Measurements from ENCODE around the gene PDLIM7. TPM values are rescaled to one million over a fixed set of nuclear protein-coding genes. Genes with fewer than 3 reads are reported as not detected.

PDLIM7 gene
- total and polyA plus RNA-seq, 2 experiments from 2014 or later, result 94.7 to 128 TPM

DNA sequence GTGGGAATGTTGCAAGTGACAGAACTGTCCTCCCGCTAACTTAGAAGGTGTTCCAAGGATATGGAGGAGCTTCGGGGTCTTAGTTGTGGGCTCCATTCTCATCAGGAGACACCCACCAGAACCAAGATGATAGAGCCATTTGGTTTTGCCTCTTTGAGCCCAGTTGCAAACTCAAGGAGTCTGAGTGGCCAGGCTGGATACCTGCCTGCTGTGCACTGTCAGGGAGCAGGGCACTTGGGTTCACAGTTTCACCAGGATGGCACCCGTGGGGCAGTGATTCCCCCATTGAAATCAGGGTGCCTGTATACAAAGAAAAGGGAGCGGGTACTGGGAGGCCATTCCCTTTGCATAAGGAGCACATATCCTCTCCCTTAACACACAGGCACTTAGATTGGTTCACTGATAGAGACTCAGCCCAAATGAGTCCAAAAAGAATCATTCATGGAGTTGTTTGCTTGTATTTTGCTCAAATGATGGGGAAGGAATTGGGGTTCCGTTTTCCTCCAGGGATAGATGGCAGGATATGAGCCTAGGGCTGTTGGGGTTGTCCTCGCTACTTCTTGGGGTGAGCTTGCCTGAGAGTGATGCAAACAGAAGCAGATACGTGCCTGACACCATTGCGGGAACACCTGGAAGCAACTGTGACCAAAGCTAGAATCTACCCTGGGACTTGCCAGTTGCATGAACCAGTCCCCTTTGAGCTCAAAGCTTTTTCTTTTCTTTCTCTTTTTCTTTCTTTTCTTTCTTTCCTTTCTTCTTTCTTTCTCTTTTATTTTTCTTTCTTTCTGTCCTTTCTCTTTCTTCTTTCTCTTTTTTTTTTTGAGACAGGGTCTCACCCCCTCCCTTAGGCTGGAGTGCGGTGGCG is 52.1 kb downstream of the PDLIM7 start (continued):
- TF ChIP-seq CTCF (conservative IDR thresholded peaks at IDR 0.05; ENCODE audit: low read depth in 2 of 2), result no peak
- TF ChIP-seq, protein P1, sequence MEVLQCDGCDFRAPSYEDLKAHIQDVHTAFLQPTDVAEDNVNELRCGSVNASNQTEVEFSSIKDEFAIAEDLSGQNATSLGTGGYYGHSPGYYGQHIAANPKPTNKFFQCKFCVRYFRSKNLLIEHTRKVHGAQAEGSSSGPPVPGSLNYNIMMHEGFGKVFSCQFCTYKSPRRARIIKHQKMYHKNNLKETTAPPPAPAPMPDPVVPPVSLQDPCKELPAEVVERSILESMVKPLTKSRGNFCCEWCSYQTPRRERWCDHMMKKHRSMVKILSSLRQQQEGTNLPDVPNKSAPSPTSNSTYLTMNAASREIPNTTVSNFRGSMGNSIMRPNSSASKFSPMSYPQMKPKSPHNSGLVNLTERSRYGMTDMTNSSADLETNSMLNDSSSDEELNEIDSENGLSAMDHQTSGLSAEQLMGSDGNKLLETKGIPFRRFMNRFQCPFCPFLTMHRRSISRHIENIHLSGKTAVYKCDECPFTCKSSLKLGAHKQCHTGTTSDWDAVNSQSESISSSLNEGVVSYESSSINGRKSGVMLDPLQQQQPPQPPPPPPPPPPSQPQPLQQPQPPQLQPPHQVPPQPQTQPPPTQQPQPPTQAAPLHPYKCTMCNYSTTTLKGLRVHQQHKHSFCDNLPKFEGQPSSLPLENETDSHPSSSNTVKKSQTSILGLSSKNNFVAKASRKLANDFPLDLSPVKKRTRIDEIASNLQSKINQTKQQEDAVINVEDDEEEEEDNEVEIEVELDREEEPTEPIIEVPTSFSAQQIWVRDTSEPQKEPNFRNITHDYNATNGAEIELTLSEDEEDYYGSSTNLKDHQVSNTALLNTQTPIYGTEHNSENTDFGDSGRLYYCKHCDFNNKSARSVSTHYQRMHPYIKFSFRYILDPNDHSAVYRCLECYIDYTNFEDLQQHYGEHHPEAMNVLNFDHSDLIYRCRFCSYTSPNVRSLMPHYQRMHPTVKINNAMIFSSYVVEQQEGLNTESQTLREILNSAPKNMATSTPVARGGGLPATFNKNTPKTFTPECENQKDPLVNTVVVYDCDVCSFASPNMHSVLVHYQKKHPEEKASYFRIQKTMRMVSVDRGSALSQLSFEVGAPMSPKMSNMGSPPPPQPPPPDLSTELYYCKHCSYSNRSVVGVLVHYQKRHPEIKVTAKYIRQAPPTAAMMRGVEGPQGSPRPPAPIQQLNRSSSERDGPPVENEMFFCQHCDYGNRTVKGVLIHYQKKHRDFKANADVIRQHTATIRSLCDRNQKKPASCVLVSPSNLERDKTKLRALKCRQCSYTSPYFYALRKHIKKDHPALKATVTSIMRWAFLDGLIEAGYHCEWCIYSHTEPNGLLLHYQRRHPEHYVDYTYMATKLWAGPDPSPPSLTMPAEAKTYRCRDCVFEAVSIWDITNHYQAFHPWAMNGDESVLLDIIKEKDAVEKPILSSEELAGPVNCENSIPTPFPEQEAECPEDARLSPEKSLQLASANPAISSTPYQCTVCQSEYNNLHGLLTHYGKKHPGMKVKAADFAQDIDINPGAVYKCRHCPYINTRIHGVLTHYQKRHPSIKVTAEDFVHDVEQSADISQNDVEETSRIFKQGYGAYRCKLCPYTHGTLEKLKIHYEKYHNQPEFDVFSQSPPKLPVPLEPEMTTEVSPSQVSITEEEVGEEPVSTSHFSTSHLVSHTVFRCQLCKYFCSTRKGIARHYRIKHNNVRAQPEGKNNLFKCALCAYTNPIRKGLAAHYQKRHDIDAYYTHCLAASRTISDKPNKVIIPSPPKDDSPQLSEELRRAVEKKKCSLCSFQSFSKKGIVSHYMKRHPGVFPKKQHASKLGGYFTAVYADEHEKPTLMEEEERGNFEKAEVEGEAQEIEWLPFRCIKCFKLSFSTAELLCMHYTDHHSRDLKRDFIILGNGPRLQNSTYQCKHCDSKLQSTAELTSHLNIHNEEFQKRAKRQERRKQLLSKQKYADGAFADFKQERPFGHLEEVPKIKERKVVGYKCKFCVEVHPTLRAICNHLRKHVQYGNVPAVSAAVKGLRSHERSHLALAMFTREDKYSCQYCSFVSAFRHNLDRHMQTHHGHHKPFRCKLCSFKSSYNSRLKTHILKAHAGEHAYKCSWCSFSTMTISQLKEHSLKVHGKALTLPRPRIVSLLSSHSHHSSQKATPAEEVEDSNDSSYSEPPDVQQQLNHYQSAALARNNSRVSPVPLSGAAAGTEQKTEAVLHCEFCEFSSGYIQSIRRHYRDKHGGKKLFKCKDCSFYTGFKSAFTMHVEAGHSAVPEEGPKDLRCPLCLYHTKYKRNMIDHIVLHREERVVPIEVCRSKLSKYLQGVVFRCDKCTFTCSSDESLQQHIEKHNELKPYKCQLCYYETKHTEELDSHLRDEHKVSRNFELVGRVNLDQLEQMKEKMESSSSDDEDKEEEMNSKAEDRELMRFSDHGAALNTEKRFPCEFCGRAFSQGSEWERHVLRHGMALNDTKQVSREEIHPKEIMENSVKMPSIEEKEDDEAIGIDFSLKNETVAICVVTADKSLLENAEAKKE (CRISPR knock-in tag; IDR thresholded peaks at IDR 0.05), result no peak

- Histone ChIP-seq H3K9me2 (ENCODE audit: insufficient read depth) (no peaks in the 10 kb centered on the region), H3F3A (replicated peaks; ENCODE audit: low read depth) (peaks cover 29% of the 10 kb centered on the region), H2AFZ (no peak overlapping the region), H4K20me1 (replicated peaks; ENCODE audit: insufficient read depth) (no peaks in the 10 kb centered on the region; the same call in 1 of the 2 replicates), H3K36me3 (ENCODE audit: insufficient read depth) (no peaks in the 10 kb centered on the region), H3K4me1 (ENCODE audit: insufficient read depth) (peaks cover 26% of the 10 kb centered on the region), H3K4me2 (peak overlapping the region; percentile 26; the same call in 1 of the 2 replicates), H3K27me3 (ENCODE audit: insufficient read depth) (peaks cover 37% of the 10 kb centered on the region), H3K4me3 (no peak overlapping the region), H3K27ac (ENCODE audit: low read depth) (no peak overlapping the region), H3K79me2 (replicated peaks; ENCODE audit: insufficient read depth) (no peaks in the 10 kb centered on the region)
- no peak overlapping the region for H3K27ac Mint-ChIP-seq
- DNase-seq (ENCODE audit: low spot score), result no peak
- H3K4me1 Mint-ChIP-seq, result peaks cover 43% of the 10 kb centered on the region
- no peak for ATAC-seq
- peaks cover 44% of the 10 kb centered on the region for H3K27me3 Mint-ChIP-seq (ENCODE audit: insufficient read depth, low read depth, poor library complexity)
- H3K4me3 Mint-ChIP-seq, result peak overlapping the region; percentile 67; the same call in 2 of the 3 replicates
- H3K36me3 Mint-ChIP-seq (ENCODE audit: low read depth), result peaks cover 18% of the 10 kb centered on the region
- peaks cover 3% of the 10 kb centered on the region; the same call in 1 of the 3 replicates for H3K9me3 Mint-ChIP-seq
- no peak for TF ChIP-seq CREB1 (CRISPR knock-in tag; IDR thresholded peaks at IDR 0.05; ENCODE audit: low read depth)
- no peak; the same call in 1 of the 2 replicates for TF ChIP-seq POLR2AphosphoS5 (IDR thresholded peaks at IDR 0.05; ENCODE audit: low read depth)
- TF ChIP-seq, protein P2, sequence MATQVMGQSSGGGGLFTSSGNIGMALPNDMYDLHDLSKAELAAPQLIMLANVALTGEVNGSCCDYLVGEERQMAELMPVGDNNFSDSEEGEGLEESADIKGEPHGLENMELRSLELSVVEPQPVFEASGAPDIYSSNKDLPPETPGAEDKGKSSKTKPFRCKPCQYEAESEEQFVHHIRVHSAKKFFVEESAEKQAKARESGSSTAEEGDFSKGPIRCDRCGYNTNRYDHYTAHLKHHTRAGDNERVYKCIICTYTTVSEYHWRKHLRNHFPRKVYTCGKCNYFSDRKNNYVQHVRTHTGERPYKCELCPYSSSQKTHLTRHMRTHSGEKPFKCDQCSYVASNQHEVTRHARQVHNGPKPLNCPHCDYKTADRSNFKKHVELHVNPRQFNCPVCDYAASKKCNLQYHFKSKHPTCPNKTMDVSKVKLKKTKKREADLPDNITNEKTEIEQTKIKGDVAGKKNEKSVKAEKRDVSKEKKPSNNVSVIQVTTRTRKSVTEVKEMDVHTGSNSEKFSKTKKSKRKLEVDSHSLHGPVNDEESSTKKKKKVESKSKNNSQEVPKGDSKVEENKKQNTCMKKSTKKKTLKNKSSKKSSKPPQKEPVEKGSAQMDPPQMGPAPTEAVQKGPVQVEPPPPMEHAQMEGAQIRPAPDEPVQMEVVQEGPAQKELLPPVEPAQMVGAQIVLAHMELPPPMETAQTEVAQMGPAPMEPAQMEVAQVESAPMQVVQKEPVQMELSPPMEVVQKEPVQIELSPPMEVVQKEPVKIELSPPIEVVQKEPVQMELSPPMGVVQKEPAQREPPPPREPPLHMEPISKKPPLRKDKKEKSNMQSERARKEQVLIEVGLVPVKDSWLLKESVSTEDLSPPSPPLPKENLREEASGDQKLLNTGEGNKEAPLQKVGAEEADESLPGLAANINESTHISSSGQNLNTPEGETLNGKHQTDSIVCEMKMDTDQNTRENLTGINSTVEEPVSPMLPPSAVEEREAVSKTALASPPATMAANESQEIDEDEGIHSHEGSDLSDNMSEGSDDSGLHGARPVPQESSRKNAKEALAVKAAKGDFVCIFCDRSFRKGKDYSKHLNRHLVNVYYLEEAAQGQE (IDR thresholded peaks at IDR 0.05; ENCODE audit: unreplicated experiment), result no peak
These were observed 53.0 kb downstream of the PDLIM7 start for GRCh38 chr5:177444106-177445051.
